Stomach (tissue), 9 donors: ENCODE measurements around the gene LZIC. TPM values are rescaled to one million over a fixed set of nuclear protein-coding genes. Genes with fewer than 3 reads are reported as not detected.

Source experiments
- DNase-seq, 2 donors: peaks; one replicate each; pipeline versions ENCODE4 v3.0.0 to v3.0.0-alpha.2; 2013 to 2019
- H3K27ac ChIP-seq, 5 donors: fragments of 200-600 bp in 4 of 5; sonication (generic) in 4 of 5; one replicate each; pipeline ENCODE4 v1.5.1; 2013 to 2019; ENCODE audit warnings: mild to moderate bottlenecking in 1 of 5, moderate library complexity in 1 of 5
- H3K27me3 ChIP-seq, 3 donors: fragments of 200-600 bp; sonication (generic); one replicate each; pipeline ENCODE4 v1.5.1; 2017 to 2019; ENCODE audit warnings: mixed run types in 1 of 3
- H3K36me3 ChIP-seq, 4 donors: fragments of 200-600 bp; sonication (generic); 1 replicate in 3 of 4; 2 replicates in 1 of 4; pipeline ENCODE4 v1.5.1; 2016 to 2019
- H3K4me1 ChIP-seq, 4 donors: fragments of 200-600 bp; sonication (generic); one replicate each; pipeline ENCODE4 v1.5.1; 2016 to 2019
- H3K4me3 ChIP-seq, 4 donors: fragments of 200-600 bp; sonication (generic) in 3 of 4; one replicate each; pipeline ENCODE4 v1.5.1; 2016 to 2019; ENCODE audit warnings: mild to moderate bottlenecking in 1 of 4
- H3K9me3 ChIP-seq, 4 donors: fragments of 200-600 bp; sonication (generic); one replicate each; pipeline ENCODE4 v1.5.1; 2016 to 2019
- EP300 ChIP-seq: sonication (generic); formaldehyde crosslinking; IDR thresholded peaks from one replicate; pipeline ENCODE4 v1.6.1; 2017; ENCODE audit warnings: antibody characterized with exemption
- POLR2A ChIP-seq, 4 donors: fragments of 450-650 bp; IDR thresholded peaks; one replicate each; pipeline ENCODE4 v1.6.1; 2016; ENCODE audit warnings: antibody characterized with exemption in 4 of 4, control low read depth in 2 of 4, mild to moderate bottlenecking in 1 of 4, moderate library complexity in 1 of 4
- POLR2AphosphoS5 ChIP-seq, 3 donors: sonication (generic); formaldehyde crosslinking; IDR thresholded peaks; one replicate each; pipeline ENCODE4 v1.6.1; 2016; ENCODE audit warnings: antibody characterized with exemption in 3 of 3
- WGBS, 5 donors: extraction: QIAGEN DNeasy Blood & Tissue Kit in 3 of 5; methylation state at CpG; one replicate each; pipeline versions ENCODE4 v1.1.5 to v1.1.7; 2013 to 2018; 5-methylcytosine and 5-hydroxymethylcytosine counted together
- intact Hi-C: fragments of 100-400 bp; cut with DNase I; formaldehyde crosslinking; loops from one replicate; pipeline ENCODE4 v1.15.1; 2023; ENCODE audit warnings: low total_unique reads
- polyA plus RNA-seq, 3 donors: library from polyadenylated mRNA; stranded (reverse); fragments of 200-250 nt; gene quantifications; one replicate each; pipeline ENCODE4 v1.2.3, GENCODE V29; 2013
- total RNA-seq, 5 donors: library from RNA; depleted of rRNA; stranded (reverse); fragments of >200 nt; gene quantifications; one replicate each; pipeline versions ENCODE4 v1.1.0 to v1.2.3, GENCODE V29; 2014 to 2016
- TF ChIP-seq, protein P1 (sequence below), 7 experiments: fragments of 450-650 bp in 4 of 7; fragments of 200-600 bp in 3 of 7; sonication (generic) in 3 of 7; IDR thresholded peaks; one replicate each; pipeline ENCODE4 v1.5.1; 2016 to 2019; ENCODE audit warnings: antibody characterized with exemption in 7 of 7, control low read depth in 2 of 7, mild to moderate bottlenecking in 1 of 7
- donor health status: healthy with polysubstance abuse.
- donor health status: Bipolar disorder and iron deficiency.
- donor health status: healthy.

LZIC gene
- total and polyA plus RNA-seq, 8 donors, result 1.8 to 32.5 (median 15.2) TPM

DNA sequence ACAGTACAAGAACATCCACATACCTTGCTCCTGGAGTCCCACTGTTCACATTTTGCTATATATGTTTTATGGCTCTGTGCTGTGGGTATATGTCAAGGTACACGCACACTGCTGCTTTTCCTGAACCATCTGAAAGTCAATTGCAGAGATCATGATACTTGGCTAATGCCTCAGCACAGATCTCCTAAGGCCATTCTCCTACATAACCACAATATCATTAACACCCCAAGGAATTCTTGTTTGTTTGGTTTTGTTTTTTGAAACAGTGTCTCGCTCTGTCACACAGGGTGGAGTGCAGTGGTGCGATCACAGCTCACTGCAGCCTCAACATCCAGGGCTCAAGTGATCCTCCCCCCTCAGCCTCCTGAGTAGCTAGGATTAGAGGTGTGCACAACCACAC is 49.1 kb downstream of the LZIC start:
- Histone ChIP-seq H3K27me3 (no peaks in the 10 kb centered on the region), H3K4me3 (no peak overlapping the region), H3K4me1 (peaks cover 28 to 61% (median 44%) of the 10 kb centered on the region in 4 donors), H3K36me3 (peaks cover 0 to 4% (median 0%) of the 10 kb centered on the region in 4 donors), H3K9me3 (no peaks in the 10 kb centered on the region), H3K27ac (peak overlapping the region in 4 of 5 donors; percentile 80 to 86 (median 82))
- intact Hi-C loops, result no loop called here
- 79 to 93% (median 84%) methylated on average over 3 of the region's 3 CpGs for WGBS, 5 donors
- no peak for DNase-seq
- TF ChIP-seq EP300 (no peak), POLR2A (IDR thresholded peaks at IDR 0.05) (no peak), POLR2AphosphoS5 (IDR thresholded peaks at IDR 0.05) (no peak)
- TF ChIP-seq, protein P1, sequence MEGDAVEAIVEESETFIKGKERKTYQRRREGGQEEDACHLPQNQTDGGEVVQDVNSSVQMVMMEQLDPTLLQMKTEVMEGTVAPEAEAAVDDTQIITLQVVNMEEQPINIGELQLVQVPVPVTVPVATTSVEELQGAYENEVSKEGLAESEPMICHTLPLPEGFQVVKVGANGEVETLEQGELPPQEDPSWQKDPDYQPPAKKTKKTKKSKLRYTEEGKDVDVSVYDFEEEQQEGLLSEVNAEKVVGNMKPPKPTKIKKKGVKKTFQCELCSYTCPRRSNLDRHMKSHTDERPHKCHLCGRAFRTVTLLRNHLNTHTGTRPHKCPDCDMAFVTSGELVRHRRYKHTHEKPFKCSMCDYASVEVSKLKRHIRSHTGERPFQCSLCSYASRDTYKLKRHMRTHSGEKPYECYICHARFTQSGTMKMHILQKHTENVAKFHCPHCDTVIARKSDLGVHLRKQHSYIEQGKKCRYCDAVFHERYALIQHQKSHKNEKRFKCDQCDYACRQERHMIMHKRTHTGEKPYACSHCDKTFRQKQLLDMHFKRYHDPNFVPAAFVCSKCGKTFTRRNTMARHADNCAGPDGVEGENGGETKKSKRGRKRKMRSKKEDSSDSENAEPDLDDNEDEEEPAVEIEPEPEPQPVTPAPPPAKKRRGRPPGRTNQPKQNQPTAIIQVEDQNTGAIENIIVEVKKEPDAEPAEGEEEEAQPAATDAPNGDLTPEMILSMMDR (IDR thresholded peaks at IDR 0.05), result no peak

DNA sequence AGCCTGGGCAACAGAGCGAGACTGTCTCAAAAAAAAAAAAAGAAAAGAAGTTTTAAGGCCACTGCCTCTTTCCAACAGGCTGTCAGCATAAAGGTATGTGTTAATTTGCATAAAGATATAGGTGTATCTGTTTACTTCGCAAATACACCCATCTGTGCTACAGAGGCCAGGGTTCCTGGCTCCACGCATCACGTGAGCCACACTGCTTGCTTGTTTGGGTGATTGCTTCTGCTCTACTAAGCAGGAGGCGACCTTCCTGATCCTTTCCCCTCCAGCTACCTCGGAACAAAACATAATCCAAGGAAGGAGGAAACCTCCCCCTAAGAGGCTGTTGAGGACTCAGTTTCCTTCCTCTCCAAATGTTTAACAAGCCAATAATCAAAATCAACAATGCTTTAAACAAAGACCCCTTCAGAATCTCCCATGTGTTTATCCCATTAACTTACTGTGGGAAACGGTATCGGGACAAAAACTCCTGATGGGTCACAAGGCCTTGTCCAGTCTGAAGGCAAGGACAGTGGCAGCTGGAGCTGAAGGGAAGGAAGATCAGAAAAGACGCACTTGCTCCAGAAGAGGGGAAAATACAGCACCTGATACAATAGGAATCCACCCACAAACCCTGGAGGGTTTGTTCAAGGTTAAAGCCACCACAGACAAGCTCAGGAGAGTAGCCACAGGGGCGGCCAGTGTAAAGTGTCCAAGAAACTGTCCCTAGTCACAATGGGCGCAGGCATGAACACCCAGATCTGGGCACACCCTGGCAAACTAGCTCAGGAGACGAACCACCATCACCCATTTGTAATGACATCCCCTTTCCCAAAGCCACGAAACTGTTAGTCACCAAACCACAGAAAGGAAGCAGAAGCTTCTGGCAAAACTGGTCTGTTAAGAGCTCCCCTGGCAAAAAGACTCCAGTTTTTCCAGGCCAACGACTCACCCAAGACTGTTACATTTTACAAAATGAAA is 50.3 kb downstream of the LZIC start:
- H3K27me3 ChIP-seq, result no peaks in the 10 kb centered on the region
- TF ChIP-seq POLR2AphosphoS5 (IDR thresholded peaks at IDR 0.05), result peak in 2 of 3 donors; percentile 56 to 70
- TF ChIP-seq POLR2A (IDR thresholded peaks at IDR 0.05), result no peak
- peak; percentile 78 to 80 for DNase-seq
- no peaks in the 10 kb centered on the region for H3K9me3 ChIP-seq
- peaks cover 0 to 4% (median 0%) of the 10 kb centered on the region in 4 donors for H3K36me3 ChIP-seq
- no peak overlapping the region for H3K4me3 ChIP-seq
- H3K4me1 ChIP-seq, result peaks cover 28 to 60% (median 46%) of the 10 kb centered on the region in 4 donors
- 23 to 52% (median 37%) methylated on average over 14 of the region's 14 CpGs for WGBS, 5 donors
- H3K27ac ChIP-seq, result peak overlapping the region; percentile 77 to 86 (median 81)
- intact Hi-C loops, result no loop called here

DNA sequence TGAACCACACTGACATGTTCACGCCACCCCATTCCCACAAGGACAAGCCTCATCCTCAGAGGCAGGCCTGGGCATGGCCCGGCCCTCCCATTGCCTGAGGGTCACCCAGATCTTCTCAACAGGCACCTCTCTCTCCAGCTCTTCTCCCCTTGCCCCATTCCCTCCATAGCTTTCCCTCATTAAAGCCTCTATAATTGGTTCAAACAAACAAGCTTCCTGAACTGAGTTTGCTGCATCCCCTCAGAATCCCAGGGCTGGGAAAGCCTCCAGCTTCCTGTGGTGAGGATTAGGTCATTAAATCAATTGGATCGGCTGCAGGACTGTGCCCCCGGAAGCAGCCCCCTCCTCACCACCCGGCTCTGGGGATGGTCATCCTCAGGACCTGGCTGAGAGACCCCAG is 52.0 kb downstream of the LZIC start:
- TF ChIP-seq, protein P1 (IDR thresholded peaks at IDR 0.05), result no peak
- TF ChIP-seq EP300, result no peak
- no peak for TF ChIP-seq POLR2A (IDR thresholded peaks at IDR 0.05)
- TF ChIP-seq POLR2AphosphoS5 (IDR thresholded peaks at IDR 0.05), result no peak
- Histone ChIP-seq H3K27me3 (no peaks in the 10 kb centered on the region), H3K9me3 (no peaks in the 10 kb centered on the region), H3K4me1 (peaks cover 28 to 61% (median 46%) of the 10 kb centered on the region in 4 donors), H3K27ac (peak overlapping the region; percentile 23 to 80 (median 58)), H3K36me3 (peaks cover 0 to 14% (median 4%) of the 10 kb centered on the region in 4 donors), H3K4me3 (no peak overlapping the region)
- intact Hi-C loops, result no loop called here
- no peak for DNase-seq
- WGBS, 5 donors, result 61 to 76% (median 69%) methylated on average over 5 of the region's 5 CpGs

DNA sequence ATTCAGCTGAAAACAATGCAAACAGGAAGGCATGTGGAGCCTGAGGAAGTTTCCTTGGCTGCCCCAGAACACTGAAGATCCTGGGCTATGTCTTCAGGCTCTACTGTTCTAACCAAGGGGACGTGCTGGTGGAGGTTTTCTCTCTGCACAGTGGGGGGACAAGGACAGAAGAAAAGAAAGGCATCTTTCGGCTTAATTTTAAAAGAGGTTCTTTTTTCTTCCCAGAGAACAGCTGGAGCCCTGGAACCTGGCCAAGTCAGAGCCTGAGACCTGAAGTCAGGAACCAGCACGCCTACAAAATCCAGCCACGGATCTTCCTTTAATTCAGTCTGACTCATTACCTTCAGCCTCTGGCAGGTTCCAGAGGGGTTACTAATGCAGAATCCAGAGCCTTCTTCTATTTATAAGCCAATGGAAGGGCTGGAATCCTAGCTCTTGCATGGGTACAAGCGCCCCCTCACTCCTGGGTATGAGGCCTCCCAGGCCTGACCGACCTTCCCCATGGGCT is 52.9 kb downstream of the LZIC start:
- Histone ChIP-seq H3K36me3 (peaks cover 0 to 16% (median 5%) of the 10 kb centered on the region in 4 donors), H3K4me3 (no peak overlapping the region), H3K4me1 (peaks cover 28 to 70% (median 46%) of the 10 kb centered on the region in 4 donors), H3K9me3 (no peaks in the 10 kb centered on the region), H3K27ac (peak overlapping the region in 4 of 5 donors; percentile 50 to 72 (median 54)), H3K27me3 (no peaks in the 10 kb centered on the region)
- intact Hi-C loops, result no loop called here
- 27 to 51% (median 43%) methylated on average over 4 to 6 of the region's 6 CpGs for WGBS, 5 donors
- peak; percentile 64 to 72 for DNase-seq
- TF ChIP-seq, protein P1 (IDR thresholded peaks at IDR 0.05), result no peak
- no peak for TF ChIP-seq EP300
- TF ChIP-seq POLR2A (IDR thresholded peaks at IDR 0.05), result no peak
- TF ChIP-seq POLR2AphosphoS5 (IDR thresholded peaks at IDR 0.05), result no peak
